Caco-2 (cell line): ENCODE data around the gene UCP3. TPM values are rescaled to one million over a fixed set of nuclear protein-coding genes. Genes with fewer than 3 reads are reported as not detected.
A peak's percentile ranks its signal among the peaks of the same experiment; 100 is the strongest.
"Not testable (repeated sequence)": the region's sequence is repeated elsewhere in the genome, so short reads cannot be mapped to it uniquely, and the experiment has no call there.

ENCODE experiments used
- BruUV-seq: library from RNA; stranded (reverse); fragments of 400-500 nt; replicated peaks from 2 replicates; lab custom pipeline; 2021; lab: Mats Ljungman, UMichigan
- CTCF ChIA-PET: fragments of 300-600 bp; sonication (Branson Sonifier 250); formaldehyde crosslinking; loops from one replicate; lab custom pipeline; 2022; ENCODE audit warnings: antibody characterized with exemption; lab: Charles Lee
- POLR2A ChIA-PET: fragments of 300-600 bp; sonication (Branson Sonifier 250); formaldehyde crosslinking; loops from one replicate; lab custom pipeline; 2022; ENCODE audit warnings: antibody characterized with exemption; lab: Charles Lee
- DNase-seq, 2 experiments: peaks; one replicate each; pipeline versions ENCODE4 v3.0.0 to v3.0.0-alpha.2; 2020 to 2022
- H3K27me3 ChIP-seq: replicated peaks from 2 replicates; pipeline ENCODE4 v1.6.0; 2011; ENCODE audit warnings: low read length; ENCODE audit not compliant: control insufficient read depth, insufficient read depth
- H3K36me3 ChIP-seq: 2 replicates; pipeline ENCODE4 v1.5.1; 2011; ENCODE audit warnings: low read length; ENCODE audit not compliant: control insufficient read depth, insufficient read depth
- H3K4me1 ChIP-seq: fragments of 250-450 bp; sonication (Bioruptor Pico); 2 replicates; pipeline ENCODE4 v1.5.1; 2020; ENCODE audit warnings: mild to moderate bottlenecking
- H3K4me3 ChIP-seq: 2 replicates; pipeline ENCODE4 v1.5.1; 2011; ENCODE audit warnings: low read depth, mild to moderate bottlenecking, control low read depth, low read length
- H3K9me3 ChIP-seq: fragments of 250-450 bp; sonication (Bioruptor Pico); 2 replicates; pipeline ENCODE4 v1.5.1; 2020; ENCODE audit warnings: mild to moderate bottlenecking, moderate library complexity
- H3K27ac Mint-ChIP-seq: one replicate; pipeline ENCODE4 v1.8.0; 2022; ENCODE audit warnings: mixed read lengths; ENCODE audit not compliant: unreplicated experiment
- H3K27me3 Mint-ChIP-seq: one replicate; pipeline ENCODE4 v1.8.0; 2022; ENCODE audit warnings: mixed read lengths; ENCODE audit not compliant: insufficient read depth, unreplicated experiment
- H3K36me3 Mint-ChIP-seq: one replicate; pipeline ENCODE4 v1.8.0; 2022; ENCODE audit warnings: mild to moderate bottlenecking, mixed read lengths; ENCODE audit not compliant: insufficient read depth, unreplicated experiment
- H3K4me1 Mint-ChIP-seq: one replicate; pipeline ENCODE4 v1.8.0; 2022; ENCODE audit warnings: low read depth, mixed read lengths; ENCODE audit not compliant: unreplicated experiment
- H3K4me3 Mint-ChIP-seq: one replicate; pipeline ENCODE4 v1.8.0; 2022; ENCODE audit warnings: mild to moderate bottlenecking, moderate library complexity, mixed read lengths; ENCODE audit not compliant: unreplicated experiment
- H3K9me3 Mint-ChIP-seq: one replicate; pipeline ENCODE4 v1.8.0; 2022; ENCODE audit warnings: mixed read lengths; ENCODE audit not compliant: unreplicated experiment
- intact Hi-C: fragments of 100-400 bp; cut with micrococcal nuclease; formaldehyde crosslinking; loops from one replicate; pipeline ENCODE4 v1.10.0; 2022; ENCODE audit not compliant: unreplicated experiment
- total RNA-seq: library from RNA; stranded (reverse); gene quantifications from 2 replicates; pipeline ENCODE4 v1.2.3, GENCODE V29; 2022
- TF ChIP-seq, protein P1 (sequence below), 2 experiments: fragments of 200-600 bp in 1 of 2; IDR thresholded peaks; 1 replicate in 1 of 2; 2 replicates in 1 of 2; pipeline versions ENCODE4 v1.5.1 to v1.8.0; 2011 to 2022; ENCODE audit warnings: antibody characterized with exemption in 1 of 2, control low read depth in 1 of 2, inconsistent platforms in 1 of 2, low read depth in 1 of 2, low read length in 1 of 2, mild to moderate bottlenecking in 1 of 2, moderate library complexity in 1 of 2; ENCODE audit not compliant: insufficient read depth in 1 of 2, severe bottlenecking in 1 of 2, unreplicated experiment in 1 of 2

The UCP3 gene
- total RNA-seq, 1 experiment from 2014 or later = 1.2 TPM

DNA sequence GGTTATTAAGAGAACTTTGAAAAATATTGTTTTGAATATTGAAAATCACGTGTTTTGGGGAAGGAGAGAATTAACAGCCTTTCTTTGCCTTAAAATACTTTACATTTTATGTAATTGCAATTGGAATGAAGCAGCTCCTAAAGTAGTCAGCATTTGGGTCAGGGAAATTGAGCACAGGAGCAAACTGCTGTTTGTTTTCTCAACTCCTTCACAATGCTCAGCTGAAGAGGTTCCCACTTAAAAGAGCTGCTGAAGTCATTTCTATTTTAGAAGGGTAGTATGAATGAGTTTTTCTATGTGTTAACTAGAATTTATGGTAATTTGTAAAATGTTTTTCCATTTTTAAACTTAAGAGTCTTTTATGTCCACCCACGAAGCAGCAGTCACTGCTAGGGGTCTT is 18.2 kb downstream of the UCP3 start:
- Mint-ChIP-seq H3K9me3 (no peaks in the 10 kb centered on the region), H3K27ac (no peak overlapping the region), H3K4me1 (no peaks in the 10 kb centered on the region), H3K27me3 (no peaks in the 10 kb centered on the region), H3K36me3 (no peaks in the 10 kb centered on the region), H3K4me3 (no peak overlapping the region)
- TF ChIP-seq, protein P1, sequence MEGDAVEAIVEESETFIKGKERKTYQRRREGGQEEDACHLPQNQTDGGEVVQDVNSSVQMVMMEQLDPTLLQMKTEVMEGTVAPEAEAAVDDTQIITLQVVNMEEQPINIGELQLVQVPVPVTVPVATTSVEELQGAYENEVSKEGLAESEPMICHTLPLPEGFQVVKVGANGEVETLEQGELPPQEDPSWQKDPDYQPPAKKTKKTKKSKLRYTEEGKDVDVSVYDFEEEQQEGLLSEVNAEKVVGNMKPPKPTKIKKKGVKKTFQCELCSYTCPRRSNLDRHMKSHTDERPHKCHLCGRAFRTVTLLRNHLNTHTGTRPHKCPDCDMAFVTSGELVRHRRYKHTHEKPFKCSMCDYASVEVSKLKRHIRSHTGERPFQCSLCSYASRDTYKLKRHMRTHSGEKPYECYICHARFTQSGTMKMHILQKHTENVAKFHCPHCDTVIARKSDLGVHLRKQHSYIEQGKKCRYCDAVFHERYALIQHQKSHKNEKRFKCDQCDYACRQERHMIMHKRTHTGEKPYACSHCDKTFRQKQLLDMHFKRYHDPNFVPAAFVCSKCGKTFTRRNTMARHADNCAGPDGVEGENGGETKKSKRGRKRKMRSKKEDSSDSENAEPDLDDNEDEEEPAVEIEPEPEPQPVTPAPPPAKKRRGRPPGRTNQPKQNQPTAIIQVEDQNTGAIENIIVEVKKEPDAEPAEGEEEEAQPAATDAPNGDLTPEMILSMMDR (IDR thresholded peaks at IDR 0.05; ENCODE audit: insufficient read depth in 1 of 2, low read depth in 1 of 2, low read length in 1 of 2, severe bottlenecking in 1 of 2, unreplicated experiment in 1 of 2) = no peak
- ChIA-PET CTCF (interaction anchor here (1.2 kb wide), 1 partner anchor 180 kb away, joined by 3 read pairs; the partner anchor contains the start of genes C2CD3 and PPME1), POLR2A (no interaction called here)
- intact Hi-C loops = no loop called here
- BruUV-seq = no TSS peak
- no peak for DNase-seq
- Histone ChIP-seq H3K36me3 (no peaks in the 10 kb centered on the region), H3K9me3 (no peaks in the 10 kb centered on the region), H3K27me3 (no peaks in the 10 kb centered on the region), H3K4me1 (no peaks in the 10 kb centered on the region), H3K4me3 (no peak overlapping the region)

DNA sequence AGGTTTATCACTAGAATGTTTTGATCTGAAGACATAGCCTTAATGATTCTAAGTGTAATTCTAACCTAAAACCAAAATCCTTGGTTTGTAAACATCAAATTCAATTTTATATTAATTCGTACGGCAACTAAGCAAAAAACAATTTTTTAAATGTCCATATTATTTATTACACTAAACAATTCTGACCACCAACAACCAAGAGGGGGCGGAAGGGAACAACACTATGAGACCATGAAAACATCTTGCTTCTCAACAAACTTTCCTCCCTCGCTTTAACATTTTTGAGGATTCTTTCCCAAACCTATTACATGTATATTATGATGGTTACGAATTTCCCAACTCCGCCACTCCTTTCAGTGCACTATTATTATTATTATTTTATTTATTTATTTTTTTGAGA is 19.7 kb downstream of the UCP3 start:
- TF ChIP-seq, protein P1 (IDR thresholded peaks at IDR 0.05; ENCODE audit: insufficient read depth in 1 of 2, low read depth in 1 of 2, low read length in 1 of 2, severe bottlenecking in 1 of 2, unreplicated experiment in 1 of 2) = peak; percentile 42 to 61
- Histone ChIP-seq H3K4me1 (peaks cover 8% of the 10 kb centered on the region), H3K36me3 (no peaks in the 10 kb centered on the region), H3K9me3 (no peaks in the 10 kb centered on the region), H3K27me3 (no peaks in the 10 kb centered on the region), H3K4me3 (no peak overlapping the region)
- no peaks in the 10 kb centered on the region for H3K36me3 Mint-ChIP-seq
- ChIA-PET POLR2A (no interaction called here), CTCF (no interaction called here)
- H3K4me1 Mint-ChIP-seq = peaks cover under 1% of the 10 kb centered on the region
- no peak overlapping the region for H3K27ac Mint-ChIP-seq
- intact Hi-C loops = loop anchor here (1.0 to 10.0 kb wide), 2 partner anchors 101 to 326 kb away; partner anchors contain the start of gene P4HA3
- H3K4me3 Mint-ChIP-seq = no peak overlapping the region
- no peaks in the 10 kb centered on the region for H3K9me3 Mint-ChIP-seq
- BruUV-seq = no TSS peak
- no peaks in the 10 kb centered on the region for H3K27me3 Mint-ChIP-seq
- DNase-seq = peak; percentile 30 to 51

DNA sequence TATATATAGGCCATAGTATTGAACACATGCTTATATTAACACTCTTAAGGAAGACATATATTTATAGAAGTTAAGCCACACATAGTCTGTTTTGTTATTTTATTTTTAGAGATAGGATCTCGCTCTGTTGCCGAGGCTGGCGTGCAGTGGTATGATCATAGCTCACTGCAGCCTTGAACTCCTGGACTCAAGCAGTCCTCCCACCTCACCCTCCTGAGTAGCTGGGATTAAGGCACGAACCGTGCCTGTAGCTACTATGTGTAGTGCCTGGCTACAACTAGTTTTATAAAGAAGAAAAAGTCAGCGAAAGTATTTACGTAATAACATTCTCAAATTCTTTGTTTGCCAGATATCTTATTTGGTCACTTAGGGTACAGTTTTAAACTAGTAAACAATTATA is 20.7 kb downstream of the UCP3 start:
- H3K9me3 Mint-ChIP-seq = no peaks in the 10 kb centered on the region
- intact Hi-C loops = loop anchor here (10.0 kb wide), 1 partner anchor 327 kb away; the partner anchor contains the start of gene P4HA3
- H3K9me3 ChIP-seq = no peaks in the 10 kb centered on the region
- BruUV-seq = no TSS peak
- TF ChIP-seq, protein P1 (IDR thresholded peaks at IDR 0.05; ENCODE audit: insufficient read depth in 1 of 2, low read depth in 1 of 2, low read length in 1 of 2, severe bottlenecking in 1 of 2, unreplicated experiment in 1 of 2) = no peak
- H3K4me1 ChIP-seq = peaks cover 8% of the 10 kb centered on the region
- H3K27me3 Mint-ChIP-seq = no peaks in the 10 kb centered on the region
- CTCF ChIA-PET = no interaction called here
- H3K4me3 Mint-ChIP-seq = no peak overlapping the region
- no peak overlapping the region for H3K27ac Mint-ChIP-seq
- H3K4me1 Mint-ChIP-seq = peaks cover 7% of the 10 kb centered on the region
- DNase-seq = no peak
- POLR2A ChIA-PET = no interaction called here
- no peaks in the 10 kb centered on the region for H3K36me3 ChIP-seq
- no peaks in the 10 kb centered on the region for H3K27me3 ChIP-seq
- H3K36me3 Mint-ChIP-seq = peaks cover 5% of the 10 kb centered on the region
- H3K4me3 ChIP-seq = no peak overlapping the region

DNA sequence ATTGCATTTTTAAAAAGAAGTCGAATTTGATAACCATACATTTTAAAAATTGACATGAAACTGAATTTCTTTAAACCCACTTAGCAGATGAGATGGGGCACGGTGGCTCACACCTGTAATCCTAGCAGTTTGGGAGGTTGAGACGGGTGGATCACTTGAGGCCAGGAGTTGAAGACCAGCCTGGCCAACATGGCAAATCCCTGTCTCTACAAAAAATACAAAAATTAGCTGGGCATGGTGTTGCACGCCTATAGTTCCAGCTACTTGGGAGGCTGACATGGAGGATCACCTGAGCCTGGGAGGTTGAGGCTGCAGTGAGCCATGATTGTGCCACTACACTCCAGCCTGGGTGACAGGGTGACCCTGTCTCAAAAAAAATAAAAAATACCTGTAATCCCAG is 23.2 kb downstream of the UCP3 start:
- BruUV-seq, H3K27ac Mint-ChIP-seq, H3K4me3 Mint-ChIP-seq, POLR2A ChIA-PET, H3K36me3 ChIP-seq, H3K9me3 Mint-ChIP-seq, H3K4me3 ChIP-seq, DNase-seq, H3K27me3 Mint-ChIP-seq, CTCF ChIA-PET, H3K27me3 ChIP-seq, H3K4me1 Mint-ChIP-seq, H3K9me3 ChIP-seq: not testable (repeated sequence)
- intact Hi-C loops = loop anchor here (10.0 kb wide), 1 partner anchor 329 kb away; the partner anchor contains the start of gene P4HA3
- H3K4me1 ChIP-seq = peaks cover 15% of the 10 kb centered on the region
- peaks cover 20% of the 10 kb centered on the region for H3K36me3 Mint-ChIP-seq
